ENCODE measurements around the gene MARK2.
A peak's percentile ranks its signal among the peaks of the same experiment; 100 is the strongest.

Gene MARK2

GRCh38 chr11:63915961-63916836 lies 77.3 kb downstream of the MARK2 start:
- Histone ChIP-seq H3K4me3 (ENCODE audit: low read depth, low read length) (peak overlapping the region; percentile 87), H3K36me3 (ENCODE audit: control insufficient read depth, insufficient read depth, low read length) (peaks cover 30% of the 10 kb centered on the region), H3K9ac (ENCODE audit: low read depth, low read length) (peak overlapping the region; percentile 81), H3K27me3 (ENCODE audit: control insufficient read depth, insufficient read depth, low read length) (no peaks in the 10 kb centered on the region), H3K4me1 (ENCODE audit: control insufficient read depth, insufficient read depth, low read length) (peaks cover 5% of the 10 kb centered on the region), H3K9me3 (ENCODE audit: control insufficient read depth, insufficient read depth, low read length) (no peaks in the 10 kb centered on the region)

- Histone ChIP-seq H3K27me3 (ENCODE audit: control insufficient read depth, insufficient read depth, low read length) (no peaks in the 10 kb centered on the region), H3K36me3 (ENCODE audit: control insufficient read depth, insufficient read depth, low read length) (peaks cover 29% of the 10 kb centered on the region), H3K9me3 (ENCODE audit: control insufficient read depth, insufficient read depth, low read length) (no peaks in the 10 kb centered on the region), H3K9ac (ENCODE audit: low read depth, low read length) (peak within 1 kb of the TSS; percentile 81), H3K4me1 (ENCODE audit: control insufficient read depth, insufficient read depth, low read length) (peaks cover 8% of the 10 kb centered on the region), H3K4me3 (ENCODE audit: low read depth, low read length) (peak within 1 kb of the TSS; percentile 87)
Measured at GRCh38 chr11:63916837-63917691, 78.2 kb downstream of the MARK2 start, which contains the start of gene RCOR2. Gene RCOR2, minus strand, starts transcription at chr11:63917164. Its CDS starts 708 bp downstream, at chr11:63916456.

- H3K9ac ChIP-seq (ENCODE audit: low read depth, low read length): peak overlapping the region; percentile 83
- H3K27me3 ChIP-seq (ENCODE audit: control insufficient read depth, insufficient read depth, low read length): no peaks in the 10 kb centered on the region
- H3K36me3 ChIP-seq (ENCODE audit: control insufficient read depth, insufficient read depth, low read length): peaks cover 22% of the 10 kb centered on the region
- peaks cover 8% of the 10 kb centered on the region for H3K4me1 ChIP-seq (ENCODE audit: control insufficient read depth, insufficient read depth, low read length)
- H3K4me3 ChIP-seq (ENCODE audit: low read depth, low read length): peak overlapping the region; percentile 71
- H3K9me3 ChIP-seq (ENCODE audit: control insufficient read depth, insufficient read depth, low read length): no peaks in the 10 kb centered on the region
Measured at GRCh38 chr11:63917692-63918506, 79.0 kb downstream of the MARK2 start.

GRCh38 chr11:63918507-63919191 lies 79.7 kb downstream of the MARK2 start:
- H3K36me3 ChIP-seq (ENCODE audit: control insufficient read depth, insufficient read depth, low read length): peaks cover 18% of the 10 kb centered on the region
- peak overlapping the region; percentile 83 for H3K9ac ChIP-seq (ENCODE audit: low read depth, low read length)
- peaks cover 8% of the 10 kb centered on the region for H3K4me1 ChIP-seq (ENCODE audit: control insufficient read depth, insufficient read depth, low read length)
- H3K9me3 ChIP-seq (ENCODE audit: control insufficient read depth, insufficient read depth, low read length): no peaks in the 10 kb centered on the region
- H3K27me3 ChIP-seq (ENCODE audit: control insufficient read depth, insufficient read depth, low read length): peaks cover 5% of the 10 kb centered on the region
- H3K4me3 ChIP-seq (ENCODE audit: low read depth, low read length): peak overlapping the region; percentile 60

GRCh38 chr11:63919267-63920125 lies 80.6 kb downstream of the MARK2 start:
- H3K9ac ChIP-seq (ENCODE audit: low read depth, low read length): peak overlapping the region; percentile 99
- H3K4me3 ChIP-seq (ENCODE audit: low read depth, low read length): peak overlapping the region; percentile 87
- no peaks in the 10 kb centered on the region for H3K9me3 ChIP-seq (ENCODE audit: control insufficient read depth, insufficient read depth, low read length)
- peaks cover 9% of the 10 kb centered on the region for H3K36me3 ChIP-seq (ENCODE audit: control insufficient read depth, insufficient read depth, low read length)
- peaks cover 8% of the 10 kb centered on the region for H3K4me1 ChIP-seq (ENCODE audit: control insufficient read depth, insufficient read depth, low read length)
- H3K27me3 ChIP-seq (ENCODE audit: control insufficient read depth, insufficient read depth, low read length): peaks cover 5% of the 10 kb centered on the region

GRCh38 chr11:63920126-63920938 lies 81.4 kb downstream of the MARK2 start:
- Histone ChIP-seq H3K27me3 (ENCODE audit: control insufficient read depth, insufficient read depth, low read length) (peaks cover 9% of the 10 kb centered on the region), H3K9ac (ENCODE audit: low read depth, low read length) (peak overlapping the region; percentile 99)

GRCh38 chr11:63920939-63921417 lies 82.1 kb downstream of the MARK2 start:
- H3K9ac ChIP-seq (ENCODE audit: low read depth, low read length): no peak overlapping the region
- peaks cover 8% of the 10 kb centered on the region for H3K4me1 ChIP-seq (ENCODE audit: control insufficient read depth, insufficient read depth, low read length)
- H3K9me3 ChIP-seq (ENCODE audit: control insufficient read depth, insufficient read depth, low read length): no peaks in the 10 kb centered on the region
- peak overlapping the region; percentile 87 for H3K4me3 ChIP-seq (ENCODE audit: low read depth, low read length)
- H3K36me3 ChIP-seq (ENCODE audit: control insufficient read depth, insufficient read depth, low read length): no peaks in the 10 kb centered on the region
- H3K27me3 ChIP-seq (ENCODE audit: control insufficient read depth, insufficient read depth, low read length): peaks cover 10% of the 10 kb centered on the region

More at GRCh38 chr11:63920126-63920938, 81.4 kb downstream of the MARK2 start:
- peaks cover 3% of the 10 kb centered on the region for H3K36me3 ChIP-seq (ENCODE audit: control insufficient read depth, insufficient read depth, low read length)
- peaks cover 8% of the 10 kb centered on the region for H3K4me1 ChIP-seq (ENCODE audit: control insufficient read depth, insufficient read depth, low read length)
- H3K9me3 ChIP-seq (ENCODE audit: control insufficient read depth, insufficient read depth, low read length): no peaks in the 10 kb centered on the region
- peak overlapping the region; percentile 87 for H3K4me3 ChIP-seq (ENCODE audit: low read depth, low read length)

- Histone ChIP-seq H3K4me1 (ENCODE audit: control insufficient read depth, insufficient read depth, low read length) (peaks cover 8% of the 10 kb centered on the region), H3K27me3 (ENCODE audit: control insufficient read depth, insufficient read depth, low read length) (peaks cover 14% of the 10 kb centered on the region), H3K9me3 (ENCODE audit: control insufficient read depth, insufficient read depth, low read length) (no peaks in the 10 kb centered on the region), H3K36me3 (ENCODE audit: control insufficient read depth, insufficient read depth, low read length) (no peaks in the 10 kb centered on the region), H3K9ac (ENCODE audit: low read depth, low read length) (no peak overlapping the region), H3K4me3 (ENCODE audit: low read depth, low read length) (no peak overlapping the region)
Measured at GRCh38 chr11:63922673-63923192, 83.8 kb downstream of the MARK2 start.

GRCh38 chr11:63923319-63923718 lies 84.4 kb downstream of the MARK2 start:
- peaks cover 8% of the 10 kb centered on the region for H3K4me1 ChIP-seq (ENCODE audit: control insufficient read depth, insufficient read depth, low read length)
- H3K27me3 ChIP-seq (ENCODE audit: control insufficient read depth, insufficient read depth, low read length): peaks cover 18% of the 10 kb centered on the region
- no peaks in the 10 kb centered on the region for H3K36me3 ChIP-seq (ENCODE audit: control insufficient read depth, insufficient read depth, low read length)
- no peak overlapping the region for H3K4me3 ChIP-seq (ENCODE audit: low read depth, low read length)
- no peaks in the 10 kb centered on the region for H3K9me3 ChIP-seq (ENCODE audit: control insufficient read depth, insufficient read depth, low read length)
- no peak overlapping the region for H3K9ac ChIP-seq (ENCODE audit: low read depth, low read length)

Measured in iPS-15b (cell line).